ENCODE measurements around the gene CERS3. TPM values are rescaled to one million over a fixed set of nuclear protein-coding genes. Genes with fewer than 3 reads are reported as not detected.

CERS3 gene
- total RNA-seq, 1 donor from 2014 or later = 0.16 TPM

GRCh38 chr15:100521907-100522306 is 6.8 kb downstream of the CERS3 start:
- Mint-ChIP-seq H3K36me3 (ENCODE audit: low read depth) (peaks cover 9% of the 10 kb centered on the region), H3K4me3 (no peak overlapping the region), H3K27me3 (ENCODE audit: insufficient read depth) (no peaks in the 10 kb centered on the region), H3K4me1 (ENCODE audit: low read depth) (peaks cover 24% of the 10 kb centered on the region), H3K9me3 (peaks cover 13% of the 10 kb centered on the region), H3K27ac (no peak overlapping the region)
- intact Hi-C loops (cut with micrococcal nuclease) = no loop called here
- DNase-seq (ENCODE audit: low spot score) = no peak

- peaks cover 30% of the 10 kb centered on the region for H3K4me1 Mint-ChIP-seq (ENCODE audit: low read depth)
Observed at GRCh38 chr15:100520132-100520921, 8.4 kb downstream of the CERS3 start.

GRCh38 chr15:100517846-100518245 is 10.9 kb downstream of the CERS3 start:
- H3K36me3 Mint-ChIP-seq (ENCODE audit: low read depth) = peaks cover 9% of the 10 kb centered on the region
- no peak overlapping the region for H3K27ac Mint-ChIP-seq
- peaks cover 9% of the 10 kb centered on the region for H3K9me3 Mint-ChIP-seq
- peaks cover 30% of the 10 kb centered on the region for H3K4me1 Mint-ChIP-seq (ENCODE audit: low read depth)
- intact Hi-C loops (cut with micrococcal nuclease) = no loop called here
- no peaks in the 10 kb centered on the region for H3K27me3 Mint-ChIP-seq (ENCODE audit: insufficient read depth)
- H3K4me3 Mint-ChIP-seq = no peak overlapping the region
- no peak for DNase-seq (ENCODE audit: low spot score)

More at GRCh38 chr15:100520132-100520921, 8.4 kb downstream of the CERS3 start:
- Mint-ChIP-seq H3K27ac (peak overlapping the region; percentile 61), H3K9me3 (peaks cover 13% of the 10 kb centered on the region), H3K4me3 (peak overlapping the region; percentile 42), H3K27me3 (ENCODE audit: insufficient read depth) (no peaks in the 10 kb centered on the region), H3K36me3 (ENCODE audit: low read depth) (peaks cover 9% of the 10 kb centered on the region)
- no peak for DNase-seq (ENCODE audit: low spot score)
- intact Hi-C loops (cut with micrococcal nuclease) = no loop called here

- Mint-ChIP-seq H3K36me3 (ENCODE audit: low read depth) (peaks cover 3% of the 10 kb centered on the region), H3K27me3 (ENCODE audit: insufficient read depth) (no peaks in the 10 kb centered on the region), H3K9me3 (no peaks in the 10 kb centered on the region), H3K4me3 (no peak overlapping the region), H3K27ac (no peak overlapping the region), H3K4me1 (ENCODE audit: low read depth) (peaks cover 30% of the 10 kb centered on the region)
- intact Hi-C loops (cut with micrococcal nuclease) = no loop called here
- DNase-seq (ENCODE audit: low spot score) = no peak
Observed at GRCh38 chr15:100516643-100517512, 11.9 kb downstream of the CERS3 start.

GRCh38 chr15:100515758-100516157 is 13.0 kb downstream of the CERS3 start:
- Mint-ChIP-seq H3K4me1 (ENCODE audit: low read depth) (peaks cover 23% of the 10 kb centered on the region), H3K27me3 (ENCODE audit: insufficient read depth) (no peaks in the 10 kb centered on the region), H3K9me3 (no peaks in the 10 kb centered on the region), H3K36me3 (ENCODE audit: low read depth) (peaks cover 3% of the 10 kb centered on the region), H3K4me3 (no peak overlapping the region), H3K27ac (no peak overlapping the region)
- DNase-seq (ENCODE audit: low spot score) = no peak
- intact Hi-C loops (cut with micrococcal nuclease) = no loop called here

GRCh38 chr15:100508641-100509300 is 20.0 kb downstream of the CERS3 start:
- H3K36me3 Mint-ChIP-seq (ENCODE audit: low read depth) = no peaks in the 10 kb centered on the region
- intact Hi-C loops (cut with micrococcal nuclease) = no loop called here

GRCh38 chr15:100502651-100503050 is 26.1 kb downstream of the CERS3 start:
- intact Hi-C loops (cut with micrococcal nuclease) = no loop called here
- H3K27ac Mint-ChIP-seq = no peak overlapping the region

More at GRCh38 chr15:100508641-100509300, 20.0 kb downstream of the CERS3 start:
- Mint-ChIP-seq H3K4me3 (no peak overlapping the region), H3K4me1 (ENCODE audit: low read depth) (no peaks in the 10 kb centered on the region), H3K27ac (no peak overlapping the region), H3K9me3 (no peaks in the 10 kb centered on the region), H3K27me3 (ENCODE audit: insufficient read depth) (peaks cover 8% of the 10 kb centered on the region)
- no peak for DNase-seq (ENCODE audit: low spot score)

GRCh38 chr15:100501117-100501516 is 27.6 kb downstream of the CERS3 start:
- H3K27ac Mint-ChIP-seq = no peak overlapping the region
- peaks cover 6% of the 10 kb centered on the region for H3K9me3 Mint-ChIP-seq
- H3K36me3 Mint-ChIP-seq (ENCODE audit: low read depth) = peaks cover 1% of the 10 kb centered on the region
- H3K27me3 Mint-ChIP-seq (ENCODE audit: insufficient read depth) = no peaks in the 10 kb centered on the region
- intact Hi-C loops (cut with micrococcal nuclease) = no loop called here
- DNase-seq (ENCODE audit: low spot score) = no peak
- no peaks in the 10 kb centered on the region for H3K4me1 Mint-ChIP-seq (ENCODE audit: low read depth)
- no peak overlapping the region for H3K4me3 Mint-ChIP-seq

More at GRCh38 chr15:100502651-100503050, 26.1 kb downstream of the CERS3 start:
- DNase-seq (ENCODE audit: low spot score) = no peak
- Mint-ChIP-seq H3K4me3 (no peak overlapping the region), H3K4me1 (ENCODE audit: low read depth) (no peaks in the 10 kb centered on the region), H3K27me3 (ENCODE audit: insufficient read depth) (peaks cover 3% of the 10 kb centered on the region), H3K36me3 (ENCODE audit: low read depth) (peaks cover 1% of the 10 kb centered on the region), H3K9me3 (peaks cover 6% of the 10 kb centered on the region)

GRCh38 chr15:100500226-100500990 is 28.3 kb downstream of the CERS3 start:
- H3K36me3 Mint-ChIP-seq (ENCODE audit: low read depth) = peaks cover 1% of the 10 kb centered on the region
- no peaks in the 10 kb centered on the region for H3K27me3 Mint-ChIP-seq (ENCODE audit: insufficient read depth)
- intact Hi-C loops (cut with micrococcal nuclease) = no loop called here
- no peak overlapping the region for H3K27ac Mint-ChIP-seq
- H3K9me3 Mint-ChIP-seq = peaks cover 6% of the 10 kb centered on the region
- H3K4me3 Mint-ChIP-seq = no peak overlapping the region
- no peak for DNase-seq (ENCODE audit: low spot score)
- no peaks in the 10 kb centered on the region for H3K4me1 Mint-ChIP-seq (ENCODE audit: low read depth)

- Mint-ChIP-seq H3K36me3 (ENCODE audit: low read depth) (no peaks in the 10 kb centered on the region), H3K4me3 (no peak overlapping the region), H3K27me3 (ENCODE audit: insufficient read depth) (peaks cover 4% of the 10 kb centered on the region), H3K4me1 (ENCODE audit: low read depth) (no peaks in the 10 kb centered on the region), H3K9me3 (no peaks in the 10 kb centered on the region), H3K27ac (no peak overlapping the region)
- intact Hi-C loops (cut with micrococcal nuclease) = no loop called here
- DNase-seq (ENCODE audit: low spot score) = no peak
Observed at GRCh38 chr15:100495861-100496260, 32.9 kb downstream of the CERS3 start.

GRCh38 chr15:100493213-100493612 is 35.5 kb downstream of the CERS3 start:
- no peak for DNase-seq (ENCODE audit: low spot score)
- intact Hi-C loops (cut with micrococcal nuclease) = no loop called here
- Mint-ChIP-seq H3K4me3 (no peak overlapping the region), H3K36me3 (ENCODE audit: low read depth) (no peaks in the 10 kb centered on the region), H3K9me3 (no peaks in the 10 kb centered on the region), H3K27ac (no peak overlapping the region), H3K4me1 (ENCODE audit: low read depth) (no peaks in the 10 kb centered on the region), H3K27me3 (ENCODE audit: insufficient read depth) (peaks cover 4% of the 10 kb centered on the region)

- Mint-ChIP-seq H3K36me3 (ENCODE audit: low read depth) (no peaks in the 10 kb centered on the region), H3K27ac (no peak overlapping the region), H3K27me3 (ENCODE audit: insufficient read depth) (no peaks in the 10 kb centered on the region), H3K4me3 (no peak overlapping the region), H3K4me1 (ENCODE audit: low read depth) (no peaks in the 10 kb centered on the region), H3K9me3 (peaks cover 7% of the 10 kb centered on the region)
- intact Hi-C loops (cut with micrococcal nuclease) = no loop called here
- DNase-seq (ENCODE audit: low spot score) = no peak
Observed at GRCh38 chr15:100484443-100484842, 44.3 kb downstream of the CERS3 start.
